ENCODE results near the gene GPR37L1. TPM values are rescaled to one million over a fixed set of nuclear protein-coding genes. Genes with fewer than 3 reads are reported as not detected.
A peak's percentile ranks its signal among the peaks of the same experiment; 100 is the strongest.

The GPR37L1 gene
- total and polyA plus RNA-seq, 7 experiments from 2014 or later = 0.02 to 0.09 TPM; not detected in 5

GRCh38 chr1:202133001-202133400 lies 10.3 kb downstream of the GPR37L1 start:
- peaks cover 0 to 5% (median 0%) of the 10 kb centered on the region in 5 donors for H3K36me3 Mint-ChIP-seq
- H3K27me3 ChIP-seq (ENCODE audit: control insufficient read depth in 2 of 2, insufficient read depth in 2 of 2, low read length in 2 of 2) = no peaks in the 10 kb centered on the region

GRCh38 chr1:202133496-202133895 lies 10.8 kb downstream of the GPR37L1 start:
- H3K36me3 ChIP-seq (ENCODE audit: control insufficient read depth in 2 of 3, insufficient read depth in 3 of 3, low read length in 3 of 3) = peaks cover 6 to 49% (median 7%) of the 10 kb centered on the region in 3 experiments
- Mint-ChIP-seq H3K27ac (no peak overlapping the region), H3K4me1 (peaks cover 1 to 10% (median 4%) of the 10 kb centered on the region in 7 donors), H3K4me3 (no peak overlapping the region), H3K9me3 (no peaks in the 10 kb centered on the region), H3K27me3 (no peaks in the 10 kb centered on the region), H3K36me3 (peaks cover 0 to 9% (median 0%) of the 10 kb centered on the region in 5 donors)
- no peak for ATAC-seq
- CTCF ChIA-PET = interaction anchor here (0.6 kb wide), 1 partner anchor 147 kb away, joined by 3 read pairs; no protein-coding TSS in a partner anchor
- H3K4me1 ChIP-seq (ENCODE audit: control insufficient read depth in 2 of 2, insufficient read depth in 2 of 2, low read length in 2 of 2) = no peaks in the 10 kb centered on the region
- no peak overlapping the region for H3K4me3 ChIP-seq (ENCODE audit: low read length)
- intact Hi-C loops (cut with micrococcal nuclease) = no loop called here
- no peaks in the 10 kb centered on the region for H3K27me3 ChIP-seq (ENCODE audit: control insufficient read depth in 2 of 2, insufficient read depth in 2 of 2, low read length in 2 of 2)
- H3K9me3 ChIP-seq (ENCODE audit: control insufficient read depth in 2 of 3, low read length in 3 of 3) = no peaks in the 10 kb centered on the region
- DNase-seq = no peak
- no peak overlapping the region for H3K27ac ChIP-seq (ENCODE audit: low read depth, low read length)
- POLR2A ChIA-PET = interaction anchor here (0.6 to 2.7 kb wide), 2 partner anchors 10 to 771 kb away, joined by 3 to 6 read pairs; no protein-coding TSS in a partner anchor

More at GRCh38 chr1:202133001-202133400, 10.3 kb downstream of the GPR37L1 start:
- Mint-ChIP-seq H3K27ac (no peak overlapping the region), H3K9me3 (no peaks in the 10 kb centered on the region), H3K4me3 (no peak overlapping the region), H3K4me1 (peaks cover 0 to 10% (median 4%) of the 10 kb centered on the region in 7 donors), H3K27me3 (no peaks in the 10 kb centered on the region)
- ATAC-seq = no peak
- Histone ChIP-seq H3K4me3 (ENCODE audit: low read length) (no peak overlapping the region), H3K27ac (ENCODE audit: low read depth, low read length) (no peak overlapping the region), H3K4me1 (ENCODE audit: control insufficient read depth in 2 of 2, insufficient read depth in 2 of 2, low read length in 2 of 2) (no peaks in the 10 kb centered on the region), H3K36me3 (ENCODE audit: control insufficient read depth in 2 of 3, insufficient read depth in 3 of 3, low read length in 3 of 3) (peaks cover 6 to 44% (median 7%) of the 10 kb centered on the region in 3 experiments), H3K9me3 (ENCODE audit: control insufficient read depth in 2 of 3, low read length in 3 of 3) (no peaks in the 10 kb centered on the region)
- no peak for DNase-seq
- POLR2A ChIA-PET = interaction anchor here (0.6 to 2.7 kb wide), 2 partner anchors 11 to 771 kb away, joined by 3 to 6 read pairs; no protein-coding TSS in a partner anchor
- intact Hi-C loops (cut with micrococcal nuclease) = no loop called here
- CTCF ChIA-PET = interaction anchor here (0.6 kb wide), 1 partner anchor 147 kb away, joined by 3 read pairs; no protein-coding TSS in a partner anchor

- H3K36me3 Mint-ChIP-seq = peaks cover 0 to 13% (median 0%) of the 10 kb centered on the region in 5 donors
- POLR2A ChIA-PET = interaction anchor here (2.7 kb wide), 1 partner anchor 10 kb away, joined by 6 read pairs; no protein-coding TSS in a partner anchor
- CTCF ChIA-PET = interaction anchor here (1.0 to 2.9 kb wide), 2 partner anchors 22 to 32 kb away, joined by 3 to 12 read pairs; no protein-coding TSS in a partner anchor
These were observed 11.3 kb downstream of the GPR37L1 start for GRCh38 chr1:202133989-202134388.

GRCh38 chr1:202134645-202135172 lies 12.0 kb downstream of the GPR37L1 start:
- Histone ChIP-seq H3K4me1 (ENCODE audit: control insufficient read depth in 2 of 2, insufficient read depth in 2 of 2, low read length in 2 of 2) (no peaks in the 10 kb centered on the region), H3K36me3 (ENCODE audit: control insufficient read depth in 2 of 3, insufficient read depth in 3 of 3, low read length in 3 of 3) (peaks cover 6 to 54% (median 7%) of the 10 kb centered on the region in 3 experiments), H3K9me3 (ENCODE audit: control insufficient read depth in 2 of 3, low read length in 3 of 3) (no peaks in the 10 kb centered on the region), H3K27me3 (ENCODE audit: control insufficient read depth in 2 of 2, insufficient read depth in 2 of 2, low read length in 2 of 2) (no peaks in the 10 kb centered on the region), H3K27ac (ENCODE audit: low read depth, low read length) (no peak overlapping the region), H3K4me3 (ENCODE audit: low read length) (no peak overlapping the region)
- ChIA-PET CTCF (interaction anchor here (0.5 to 2.9 kb wide), 7 partner anchors 11 to 239 kb away, joined by 3 to 12 read pairs (median 5); partner anchors contain the start of genes GPR37L1 and PTPN7), POLR2A (interaction anchor here (2.7 kb wide), 1 partner anchor 9 kb away, joined by 6 read pairs; no protein-coding TSS in a partner anchor)
- Mint-ChIP-seq H3K9me3 (no peaks in the 10 kb centered on the region), H3K27ac (peak overlapping the region in 1 of 9 donors; percentile 62), H3K4me3 (no peak overlapping the region), H3K36me3 (peaks cover 0 to 13% (median 0%) of the 10 kb centered on the region in 5 donors), H3K27me3 (no peaks in the 10 kb centered on the region), H3K4me1 (peaks cover 4 to 15% (median 8%) of the 10 kb centered on the region in 7 donors)
- intact Hi-C loops (cut with micrococcal nuclease) = loop anchor here (1.0 to 5.0 kb wide), 5 partner anchors 9 to 238 kb away; partner anchors contain the start of gene TIMM17A (in 1 of the 2)
- DNase-seq (no peak), ATAC-seq (peak; percentile 8)

More at GRCh38 chr1:202133989-202134388, 11.3 kb downstream of the GPR37L1 start:
- DNase-seq (no peak), ATAC-seq (no peak)
- no peaks in the 10 kb centered on the region for H3K27me3 ChIP-seq (ENCODE audit: control insufficient read depth in 2 of 2, insufficient read depth in 2 of 2, low read length in 2 of 2)
- Mint-ChIP-seq H3K27ac (no peak overlapping the region), H3K9me3 (no peaks in the 10 kb centered on the region), H3K4me1 (peaks cover 4 to 13% (median 8%) of the 10 kb centered on the region in 7 donors), H3K27me3 (no peaks in the 10 kb centered on the region), H3K4me3 (no peak overlapping the region)
- H3K36me3 ChIP-seq (ENCODE audit: control insufficient read depth in 2 of 3, insufficient read depth in 3 of 3, low read length in 3 of 3) = peaks cover 6 to 54% (median 7%) of the 10 kb centered on the region in 3 experiments
- no peaks in the 10 kb centered on the region for H3K4me1 ChIP-seq (ENCODE audit: control insufficient read depth in 2 of 2, insufficient read depth in 2 of 2, low read length in 2 of 2)
- H3K27ac ChIP-seq (ENCODE audit: low read depth, low read length) = no peak overlapping the region
- H3K4me3 ChIP-seq (ENCODE audit: low read length) = no peak overlapping the region
- H3K9me3 ChIP-seq (ENCODE audit: control insufficient read depth in 2 of 3, low read length in 3 of 3) = no peaks in the 10 kb centered on the region
- intact Hi-C loops (cut with micrococcal nuclease) = loop anchor here in 1 of 2 donors (2.0 kb wide), 1 partner anchor 133 kb away; no protein-coding TSS in a partner anchor

- Histone ChIP-seq H3K4me3 (ENCODE audit: low read length) (no peak overlapping the region), H3K9me3 (ENCODE audit: control insufficient read depth in 2 of 3, low read length in 3 of 3) (no peaks in the 10 kb centered on the region), H3K4me1 (ENCODE audit: control insufficient read depth in 2 of 2, insufficient read depth in 2 of 2, low read length in 2 of 2) (no peaks in the 10 kb centered on the region), H3K27me3 (ENCODE audit: control insufficient read depth in 2 of 2, insufficient read depth in 2 of 2, low read length in 2 of 2) (no peaks in the 10 kb centered on the region), H3K36me3 (ENCODE audit: control insufficient read depth in 2 of 3, insufficient read depth in 3 of 3, low read length in 3 of 3) (peaks cover 6 to 54% (median 7%) of the 10 kb centered on the region in 3 experiments), H3K27ac (ENCODE audit: low read depth, low read length) (no peak overlapping the region)
- Mint-ChIP-seq H3K27me3 (no peaks in the 10 kb centered on the region), H3K9me3 (no peaks in the 10 kb centered on the region), H3K27ac (peak overlapping the region in 2 of 9 donors; percentile 24 to 43), H3K4me1 (peaks cover 4 to 15% (median 8%) of the 10 kb centered on the region in 7 donors), H3K4me3 (no peak overlapping the region), H3K36me3 (peaks cover 0 to 13% (median 0%) of the 10 kb centered on the region in 5 donors)
- ChIA-PET POLR2A (interaction anchor here (2.7 kb wide), 1 partner anchor 8 kb away, joined by 6 read pairs; no protein-coding TSS in a partner anchor), CTCF (interaction anchor here (0.5 to 2.9 kb wide), 9 partner anchors 9 to 239 kb away, joined by 3 to 12 read pairs (median 5); partner anchors contain the start of genes ARL8A, GPR37L1 and PTPN7)
- DNase-seq (peak in 7 of 9 donors; percentile 27 to 63 (median 53)), ATAC-seq (peak; percentile 92)
- intact Hi-C loops (cut with micrococcal nuclease) = loop anchor here (1.0 to 5.0 kb wide), 5 partner anchors 8 to 239 kb away; partner anchors contain the start of gene TIMM17A (in 1 of the 2)
These were observed 12.6 kb downstream of the GPR37L1 start for GRCh38 chr1:202135221-202135721.

GRCh38 chr1:202140833-202141232 lies 18.1 kb downstream of the GPR37L1 start:
- Mint-ChIP-seq H3K4me1 (peaks cover 22 to 43% (median 38%) of the 10 kb centered on the region in 7 donors), H3K9me3 (no peaks in the 10 kb centered on the region), H3K36me3 (peaks cover 0 to 7% (median 0%) of the 10 kb centered on the region in 5 donors), H3K27ac (peak overlapping the region in 7 of 9 donors; percentile 24 to 79 (median 52)), H3K4me3 (no peak overlapping the region), H3K27me3 (no peaks in the 10 kb centered on the region)
- DNase-seq (no peak), ATAC-seq (no peak)
- ChIA-PET CTCF (no interaction called here), POLR2A (no interaction called here)
- Histone ChIP-seq H3K4me3 (ENCODE audit: low read length) (no peak overlapping the region), H3K4me1 (ENCODE audit: control insufficient read depth in 2 of 2, insufficient read depth in 2 of 2, low read length in 2 of 2) (peaks cover 14 to 21% of the 10 kb centered on the region in 2 donors), H3K27ac (ENCODE audit: low read depth, low read length) (peak overlapping the region; percentile 35), H3K9me3 (ENCODE audit: control insufficient read depth in 2 of 3, low read length in 3 of 3) (no peaks in the 10 kb centered on the region), H3K27me3 (ENCODE audit: control insufficient read depth in 2 of 2, insufficient read depth in 2 of 2, low read length in 2 of 2) (no peaks in the 10 kb centered on the region), H3K36me3 (ENCODE audit: control insufficient read depth in 2 of 3, insufficient read depth in 3 of 3, low read length in 3 of 3) (peaks cover 0 to 20% (median 0%) of the 10 kb centered on the region in 3 experiments)
- intact Hi-C loops (cut with micrococcal nuclease) = loop anchor here (5.0 to 10.0 kb wide), 3 partner anchors 264 to 656 kb away; partner anchors contain the start of gene IPO9 (in 1 of the 2)

Measured in naive thymus-derived CD4-positive, alpha-beta T cell (primary cell).